ENCODE data around the gene SALL1.

SALL1 gene

GRCh38 chr16:51155820-51156806 is 5.0 kb upstream of the SALL1 start:
- DNase-seq: no peak

- no peak for DNase-seq
These were observed 4.1 kb upstream of the SALL1 start for GRCh38 chr16:51155199-51155607.

GRCh38 chr16:51154271-51155171 is 3.5 kb upstream of the SALL1 start:
- no peak for DNase-seq

GRCh38 chr16:51153577-51154031 is 2.5 kb upstream of the SALL1 start:
- no peak for DNase-seq

GRCh38 chr16:51152691-51153576 is 1.9 kb upstream of the SALL1 start:
- DNase-seq: no peak

GRCh38 chr16:51151961-51152663 is 1.0 kb upstream of the SALL1 start:
- DNase-seq: peak; percentile 63 to 66

GRCh38 chr16:51151435-51151960 is 428 bp upstream of the SALL1 start:
- peak; percentile 70 to 71 for DNase-seq

- no peak for DNase-seq
These were observed 744 bp downstream of the SALL1 start for GRCh38 chr16:51150165-51150887.

- DNase-seq: no peak
These were observed 1.3 kb downstream of the SALL1 start for GRCh38 chr16:51149721-51150164.

- no peak for DNase-seq
These were observed 1.8 kb downstream of the SALL1 start for GRCh38 chr16:51149251-51149661.

- no peak for DNase-seq
These were observed 2.3 kb downstream of the SALL1 start for GRCh38 chr16:51148678-51149228.

GRCh38 chr16:51147776-51148677 is 3.0 kb downstream of the SALL1 start:
- no peak for DNase-seq

- no peak for DNase-seq
These were observed 4.7 kb downstream of the SALL1 start for GRCh38 chr16:51146256-51146924.

- peak; percentile 8 to 20 for DNase-seq
These were observed 6.9 kb downstream of the SALL1 start for GRCh38 chr16:51144203-51144602.

- DNase-seq: no peak
These were observed 7.7 kb downstream of the SALL1 start for GRCh38 chr16:51143196-51143977.

GRCh38 chr16:51141541-51141940 is 9.5 kb downstream of the SALL1 start:
- DNase-seq: no peak

GRCh38 chr16:51141106-51141505 is 10.0 kb downstream of the SALL1 start:
- DNase-seq: no peak

- no peak for DNase-seq
These were observed 11.0 kb downstream of the SALL1 start for GRCh38 chr16:51140112-51140511.
